ENCODE data around the gene SCN2A. TPM values are rescaled to one million over a fixed set of nuclear protein-coding genes. Genes with fewer than 3 reads are reported as not detected.

Gene SCN2A
- total and polyA plus RNA-seq, 2 of the 4 experiments (the other 2 are of a cell fraction): 0.24 to 0.54 TPM

- BruUV-seq (replicated peaks): no TSS peak
- no peak within 1 kb of the TSS for H2BK20ac ChIP-seq (ENCODE audit: low read depth, low read length)
- H2BK15ac ChIP-seq (ENCODE audit: low read depth, low read length): no peak within 1 kb of the TSS
- H4K91ac ChIP-seq (ENCODE audit: insufficient read depth, low read depth, low read length): no peak within 1 kb of the TSS
- no peaks in the 10 kb centered on the region for H4K20me1 ChIP-seq (ENCODE audit: insufficient read depth, low read length)
- dilution Hi-C loops (cut with HindIII; ENCODE audit: low sequenced_read_pairs, unreplicated experiment): no loop called here
- no peak within 1 kb of the TSS for H4K8ac ChIP-seq (ENCODE audit: low read depth in 2 of 2, low read length in 2 of 2)
- ChIA-PET POLR2A (ENCODE audit: unreplicated experiment) (interaction anchor here (0.5 to 1.2 kb wide), 5 partner anchors 143 to 212 kb away, joined by 3 to 6 read pairs (median 3); no protein-coding TSS in a partner anchor), CTCF (interaction anchor here (0.6 to 4.5 kb wide), 27 partner anchors 10 to 1541 kb away, joined by 3 to 99 read pairs (median 3); no protein-coding TSS in a partner anchor)
- H2AFZ ChIP-seq (replicated peaks; ENCODE audit: low read length, poor library complexity): no peak within 1 kb of the TSS
- no peak within 1 kb of the TSS for H3K4ac ChIP-seq (ENCODE audit: low read depth, low read length)
- no peak within 1 kb of the TSS for H3K14ac ChIP-seq (replicated peaks; ENCODE audit: low read depth, low read length)
- H3K4me3 ChIP-seq (ENCODE audit: insufficient read depth, low read depth, low read length): no peak within 1 kb of the TSS
- H3K9me3 ChIP-seq (ENCODE audit: control insufficient read depth, insufficient read depth, low read length): no peaks in the 10 kb centered on the region
- H3K23ac ChIP-seq (ENCODE audit: low read depth, low read length): no peak within 1 kb of the TSS
- H3K56ac ChIP-seq (ENCODE audit: extremely low read depth, insufficient read depth, low read length): no peak within 1 kb of the TSS
- no peak within 1 kb of the TSS for H3K27ac ChIP-seq (ENCODE audit: insufficient read depth, low read length)
- no peaks in the 10 kb centered on the region for H3K79me1 ChIP-seq (ENCODE audit: low read depth in 1 of 2, low read length in 2 of 2)
- TF ChIP-seq CTCF (conservative IDR thresholded peaks at IDR 0.05; ENCODE audit: low read depth, low read length) (peak; percentile 82), RCOR1 (IDR thresholded peaks at IDR 0.05; ENCODE audit: insufficient replicate concordance, low read length) (no peak), RAD21 (IDR thresholded peaks at IDR 0.05; ENCODE audit: low read length) (peak; percentile 75), NFE2L2 (IDR thresholded peaks at IDR 0.05; ENCODE audit: low read depth, low read length) (no peak), SMC3 (IDR thresholded peaks at IDR 0.05; ENCODE audit: low read depth, low read length) (peak; percentile 80)
- no peak within 1 kb of the TSS for H4K5ac ChIP-seq (ENCODE audit: low read depth, low read length)
- no peaks in the 10 kb centered on the region for H3K9me1 ChIP-seq (ENCODE audit: insufficient read depth, low read length)
- no peak within 1 kb of the TSS for H2AK9ac ChIP-seq (replicated peaks; ENCODE audit: low read depth, low read length, poor library complexity)
- H2AK5ac ChIP-seq (ENCODE audit: low read depth, low read length): no peak within 1 kb of the TSS
- no CpG with 5 or more reads among the region's 8 CpGs for WGBS, 2 experiments (ENCODE audit: extremely low coverage in 2 of 2, insufficient read length in 1 of 2)
- intact Hi-C loops (cut with micrococcal nuclease): loop anchor here (1.0 to 2.0 kb wide), 4 partner anchors 63 to 467 kb away; no protein-coding TSS in a partner anchor
- no peak within 1 kb of the TSS for H2BK120ac ChIP-seq (ENCODE audit: low read depth, low read length)
- no peaks in the 10 kb centered on the region for H3K36me3 ChIP-seq (ENCODE audit: control insufficient read depth, insufficient read depth, low read length)
- in situ Hi-C loops (cut with MboI; ENCODE audit: low sequenced_read_pairs): loop anchor here (5.0 kb wide), 1 partner anchor 182 kb away; no protein-coding TSS in a partner anchor
- no peak within 1 kb of the TSS for H3K18ac ChIP-seq (ENCODE audit: low read depth, low read length)
- H3K27me3 ChIP-seq (ENCODE audit: control insufficient read depth, insufficient read depth, low read length): no peaks in the 10 kb centered on the region; the same call in 1 of the 2 replicates
- H2BK5ac ChIP-seq (ENCODE audit: low read depth, low read length, poor library complexity, severe bottlenecking): no peak within 1 kb of the TSS
- ATAC-seq (ENCODE audit: low read depth): peak; percentile 37; the same call in 1 of the 2 replicates
- H3K9ac ChIP-seq (ENCODE audit: low read depth, low read length): no peak within 1 kb of the TSS
- no peak within 1 kb of the TSS for H3K4me2 ChIP-seq (ENCODE audit: low read depth, low read length)
- H3K4me1 ChIP-seq (ENCODE audit: control insufficient read depth, insufficient read depth, low read length): no peaks in the 10 kb centered on the region
- DNase-seq: peak; percentile 45
These were observed 35.3 kb upstream of the SCN2A start, which contains the start of gene SCN3A for GRCh38 chr2:165203689-165204559. TSS of gene SCN3A (minus strand) at chr2:165204050. CDS start at chr2:165176394, 27,656 bp downstream.
